Heart right ventricle (tissue), 16 donors: Measurements from ENCODE around the gene LYPD1. TPM values are rescaled to one million over a fixed set of nuclear protein-coding genes. Genes with fewer than 3 reads are reported as not detected.

ENCODE experiments used
- ATAC-seq, 8 donors: fragments of 200-7000 bp; cut with Tn5 transposase; one replicate each; pipeline ENCODE4 v1.9.1; 2020; ENCODE audit warnings: mild to moderate bottlenecking in 8 of 8, moderate library complexity in 8 of 8, moderate number of reproducible peaks in 1 of 8
- DNase-seq, 2 donors: peaks; one replicate each; pipeline ENCODE4 v3.0.0-alpha.2; 2020
- H3K27ac ChIP-seq, 10 donors: fragments of 200-600 bp; sonication (generic) in 2 of 10; one replicate each; pipeline versions ENCODE4 v1.5.0 to v1.8.0; 2020 to 2022; ENCODE audit warnings: mild to moderate bottlenecking in 3 of 10
- H3K27me3 ChIP-seq, 7 donors: fragments of 200-600 bp; one replicate each; pipeline ENCODE4 v1.8.0; 2021 to 2022; ENCODE audit warnings: mild to moderate bottlenecking in 2 of 7
- H3K36me3 ChIP-seq, 9 donors: fragments of 200-600 bp; sonication (generic) in 1 of 9; one replicate each; pipeline versions ENCODE4 v1.5.0 to v1.8.0; 2020 to 2022; ENCODE audit warnings: mild to moderate bottlenecking in 2 of 9
- H3K4me1 ChIP-seq, 9 donors: fragments of 200-600 bp; sonication (generic) in 1 of 9; one replicate each; pipeline versions ENCODE4 v1.5.0 to v1.8.0; 2020 to 2022; ENCODE audit warnings: mild to moderate bottlenecking in 4 of 9
- H3K4me3 ChIP-seq, 10 donors: fragments of 200-600 bp; sonication (generic) in 2 of 10; one replicate each; pipeline versions ENCODE4 v1.5.0 to v1.8.0; 2020 to 2022; ENCODE audit warnings: mild to moderate bottlenecking in 7 of 10, moderate library complexity in 2 of 10
- H3K9me3 ChIP-seq, 11 donors: fragments of 200-600 bp in 10 of 11; sonication (generic) in 2 of 11; one replicate each; pipeline versions ENCODE4 v1.5.0 to v1.8.0; 2013 to 2022; ENCODE audit warnings: mild to moderate bottlenecking in 2 of 11, control low read depth in 1 of 11, moderate library complexity in 1 of 11
- WGBS, 2 donors: extraction: QIAGEN DNeasy Blood & Tissue Kit; methylation state at CpG; one replicate each; pipeline ENCODE4 v1.1.7; 2013; ENCODE audit warnings: inconsistent platforms in 1 of 2; 5-methylcytosine and 5-hydroxymethylcytosine counted together
- intact Hi-C, 10 donors: fragments of 100-400 bp; cut with DNase I; formaldehyde crosslinking; loops; one replicate each; pipeline versions ENCODE4 v1.11.1 to v1.14.2; 2022
- polyA plus RNA-seq, 2 donors: library from polyadenylated mRNA; stranded (reverse); fragments of 200-250 nt; gene quantifications; one replicate each; pipeline ENCODE4 v1.2.3, GENCODE V29; 2013
- total RNA-seq, 10 donors: library from RNA; stranded (reverse); fragmentation: NEBNext Ultra II Directional in 3 of 10; extraction: Animal tissue kit (Norgen Biotek cat#: 25700) in 3 of 10; gene quantifications; one replicate each; pipeline versions ENCODE4 v1.2.1 to v1.2.4, GENCODE V29; 2021 to 2023
- TF ChIP-seq, protein P1 (sequence below), 9 donors: fragments of 200-600 bp; sonication (generic) in 2 of 9; IDR thresholded peaks; one replicate each; pipeline versions ENCODE4 v1.5.0 to v1.8.0; 2021 to 2022; ENCODE audit warnings: antibody characterized with exemption in 9 of 9, mild to moderate bottlenecking in 5 of 9, moderate library complexity in 1 of 9
- donor health status: Arrhythmogenic right ventricular cardiomyopathy.
- donor health status: ischemic (EF 13 %, LVEDD 7.1; RV severe dilation, severe dysfunction).
- donor health status: healthy with polysubstance abuse.
- donor health status: DM: no; HTN: yes; CAD: no.
- donor health status: DM: no; HTN: no; CAD: no.
- donor health status: ischemic (EF 25% LVEDD 6.9; RV normal size, moderate dysfunction).
- donor health status: ischemic (EF 25% LVEDD 5.7; RV mildly dilated, moderate dysfunction).
- donor health status: healthy.
- donor health status: DM: yes; HTN: yes; CAD: no.
- donor health status: Ischemic cardiomyopathy.
- donor health status: ischemic (EF 35%, LVEDD 5.7; RV mildly dilated, moderate dysfunction).
- donor health status: nonischemic (EF 11% LVEDD 7.7; RV severe dilation, severe dysfunction).
- donor health status: DM: yes; HTN: yes; CAD: no.
- donor health status: PGD.
- donor health status: ischemic (EF 29% LVEDD 5.4; RV normal size, mild dysfunction).
- donor health status: nonischemic (EF 23%, LVEDD 6.1; RV moderate dilation, normal function).

Gene LYPD1
- total and polyA plus RNA-seq, 12 donors, result 0.16 to 0.72 (median 0.42) TPM; not detected in 3

DNA sequence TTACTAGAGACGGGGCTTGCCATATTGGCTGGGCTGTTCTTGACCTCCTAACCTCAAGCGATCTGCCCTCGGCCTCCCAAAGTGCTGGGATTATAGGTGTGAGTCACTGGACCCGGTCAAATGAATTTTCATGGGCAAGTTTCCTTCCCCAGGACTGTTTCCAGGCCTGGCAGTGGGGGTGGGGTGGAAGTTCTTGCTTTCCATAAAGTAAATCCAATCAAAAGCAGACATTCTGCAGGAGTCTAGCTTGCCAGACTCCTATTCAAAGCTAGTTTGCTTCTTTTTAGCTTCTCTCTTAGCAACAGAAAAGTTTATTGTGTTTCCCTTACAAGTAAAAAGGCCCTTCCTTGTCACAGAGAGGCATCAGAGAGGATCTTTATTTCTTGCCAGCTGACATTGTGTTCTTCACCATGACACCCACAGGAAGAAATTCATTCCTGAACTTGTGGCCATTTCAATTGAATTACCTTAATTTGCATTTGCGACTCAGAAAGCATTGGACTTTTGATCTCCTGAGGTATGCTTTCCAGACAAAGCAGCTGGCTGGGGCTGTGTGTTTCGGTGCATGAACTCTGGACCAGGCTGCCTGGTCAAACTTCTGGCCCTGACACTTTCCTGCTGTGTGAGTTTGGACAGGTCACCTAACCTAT is 37.9 kb downstream of the LYPD1 start:
- 74 to 75% methylated on average over 6 of the region's 6 CpGs for WGBS, 2 donors

DNA sequence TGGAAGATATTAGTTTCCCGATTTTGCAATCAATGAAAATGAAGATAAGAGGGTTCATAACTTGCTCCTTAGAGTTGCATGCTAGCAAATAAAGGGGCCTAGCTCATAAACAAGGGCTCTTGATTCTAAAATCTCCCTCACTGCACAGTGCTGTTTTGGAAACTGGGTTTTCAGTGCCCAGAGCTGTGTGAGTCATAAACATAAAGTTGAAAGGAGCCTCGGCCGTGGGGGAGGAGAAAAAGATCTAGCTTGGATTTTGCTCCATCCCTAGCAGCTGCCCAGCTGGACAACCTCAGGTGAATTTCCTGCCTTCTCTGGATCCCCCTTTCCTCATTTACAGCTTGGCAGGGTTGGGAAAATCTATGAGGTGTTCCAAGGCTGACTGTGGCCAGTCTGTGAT is 42.5 kb downstream of the LYPD1 start:
- Histone ChIP-seq H3K4me1 (peaks cover 0 to 11% (median 0%) of the 10 kb centered on the region in 9 donors), H3K4me3 (no peak overlapping the region), H3K27me3 (peaks cover 0 to 4% (median 0%) of the 10 kb centered on the region in 7 donors), H3K9me3 (no peaks in the 10 kb centered on the region), H3K36me3 (no peaks in the 10 kb centered on the region), H3K27ac (no peak overlapping the region)
- WGBS, 2 donors, result 71 to 80% methylated on average over 3 of the region's 3 CpGs
- intact Hi-C loops, result no loop called here
- TF ChIP-seq, protein P1, sequence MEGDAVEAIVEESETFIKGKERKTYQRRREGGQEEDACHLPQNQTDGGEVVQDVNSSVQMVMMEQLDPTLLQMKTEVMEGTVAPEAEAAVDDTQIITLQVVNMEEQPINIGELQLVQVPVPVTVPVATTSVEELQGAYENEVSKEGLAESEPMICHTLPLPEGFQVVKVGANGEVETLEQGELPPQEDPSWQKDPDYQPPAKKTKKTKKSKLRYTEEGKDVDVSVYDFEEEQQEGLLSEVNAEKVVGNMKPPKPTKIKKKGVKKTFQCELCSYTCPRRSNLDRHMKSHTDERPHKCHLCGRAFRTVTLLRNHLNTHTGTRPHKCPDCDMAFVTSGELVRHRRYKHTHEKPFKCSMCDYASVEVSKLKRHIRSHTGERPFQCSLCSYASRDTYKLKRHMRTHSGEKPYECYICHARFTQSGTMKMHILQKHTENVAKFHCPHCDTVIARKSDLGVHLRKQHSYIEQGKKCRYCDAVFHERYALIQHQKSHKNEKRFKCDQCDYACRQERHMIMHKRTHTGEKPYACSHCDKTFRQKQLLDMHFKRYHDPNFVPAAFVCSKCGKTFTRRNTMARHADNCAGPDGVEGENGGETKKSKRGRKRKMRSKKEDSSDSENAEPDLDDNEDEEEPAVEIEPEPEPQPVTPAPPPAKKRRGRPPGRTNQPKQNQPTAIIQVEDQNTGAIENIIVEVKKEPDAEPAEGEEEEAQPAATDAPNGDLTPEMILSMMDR (IDR thresholded peaks at IDR 0.05), result no peak
- ATAC-seq (no peak), DNase-seq (no peak)

More for the DNA sequence above, 37.9 kb downstream of the LYPD1 start:
- ATAC-seq, result no peak
- DNase-seq, result no peak
- Histone ChIP-seq H3K9me3 (no peaks in the 10 kb centered on the region), H3K27ac (no peak overlapping the region), H3K27me3 (peaks cover 0 to 8% (median 0%) of the 10 kb centered on the region in 7 donors), H3K36me3 (no peaks in the 10 kb centered on the region), H3K4me3 (no peak overlapping the region), H3K4me1 (peaks cover 0 to 7% (median 0%) of the 10 kb centered on the region in 9 donors)
- intact Hi-C loops, result no loop called here
- TF ChIP-seq, protein P1 (IDR thresholded peaks at IDR 0.05), result no peak

DNA sequence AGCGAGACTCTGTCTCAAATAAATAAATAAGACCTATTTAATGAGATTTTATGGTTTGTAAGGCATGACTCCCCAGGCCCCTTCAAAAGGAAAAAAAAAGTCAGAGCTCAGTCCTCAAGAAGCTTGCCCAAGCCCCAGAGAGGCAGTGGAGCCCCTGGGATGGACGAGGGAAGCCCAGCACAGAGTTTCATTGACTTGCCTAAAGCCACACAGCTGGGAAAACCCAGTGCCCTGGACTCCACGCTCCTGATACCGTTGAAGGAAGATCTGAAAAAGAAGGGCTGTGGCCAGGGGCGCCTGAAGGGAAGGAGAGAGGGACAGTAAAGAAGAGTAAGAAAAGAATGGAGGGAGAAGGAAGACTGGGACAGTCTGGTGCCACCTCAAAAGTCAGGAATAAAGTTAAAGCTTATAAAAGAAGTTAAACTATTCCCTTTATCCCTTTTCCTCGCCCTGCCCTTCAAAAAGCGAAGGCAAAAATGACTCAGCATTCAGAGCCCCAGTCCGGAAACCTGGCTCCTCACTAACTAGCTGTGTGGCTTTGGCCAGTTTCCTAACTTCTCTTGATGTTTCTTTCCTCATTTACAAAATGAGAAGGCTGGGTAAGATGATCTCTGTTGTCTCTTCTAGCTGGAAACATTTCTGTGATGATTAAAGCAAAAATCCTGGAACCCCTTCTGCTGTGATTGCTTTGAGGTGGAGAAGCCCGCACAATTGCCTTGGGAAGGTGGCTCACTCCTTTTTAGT is 46.7 kb downstream of the LYPD1 start:
- intact Hi-C loops, result no loop called here
- TF ChIP-seq, protein P1 (IDR thresholded peaks at IDR 0.05), result no peak
- no peak overlapping the region for H3K4me3 ChIP-seq
- H3K27ac ChIP-seq, result no peak overlapping the region
- no peaks in the 10 kb centered on the region for H3K36me3 ChIP-seq
- 68 to 83% methylated on average over 9 of the region's 9 CpGs for WGBS, 2 donors
- ATAC-seq, result no peak
- peaks cover 0 to 11% (median 0%) of the 10 kb centered on the region in 9 donors for H3K4me1 ChIP-seq
- H3K27me3 ChIP-seq, result peaks cover 0 to 10% (median 0%) of the 10 kb centered on the region in 7 donors
- H3K9me3 ChIP-seq, result no peaks in the 10 kb centered on the region
- no peak for DNase-seq

DNA sequence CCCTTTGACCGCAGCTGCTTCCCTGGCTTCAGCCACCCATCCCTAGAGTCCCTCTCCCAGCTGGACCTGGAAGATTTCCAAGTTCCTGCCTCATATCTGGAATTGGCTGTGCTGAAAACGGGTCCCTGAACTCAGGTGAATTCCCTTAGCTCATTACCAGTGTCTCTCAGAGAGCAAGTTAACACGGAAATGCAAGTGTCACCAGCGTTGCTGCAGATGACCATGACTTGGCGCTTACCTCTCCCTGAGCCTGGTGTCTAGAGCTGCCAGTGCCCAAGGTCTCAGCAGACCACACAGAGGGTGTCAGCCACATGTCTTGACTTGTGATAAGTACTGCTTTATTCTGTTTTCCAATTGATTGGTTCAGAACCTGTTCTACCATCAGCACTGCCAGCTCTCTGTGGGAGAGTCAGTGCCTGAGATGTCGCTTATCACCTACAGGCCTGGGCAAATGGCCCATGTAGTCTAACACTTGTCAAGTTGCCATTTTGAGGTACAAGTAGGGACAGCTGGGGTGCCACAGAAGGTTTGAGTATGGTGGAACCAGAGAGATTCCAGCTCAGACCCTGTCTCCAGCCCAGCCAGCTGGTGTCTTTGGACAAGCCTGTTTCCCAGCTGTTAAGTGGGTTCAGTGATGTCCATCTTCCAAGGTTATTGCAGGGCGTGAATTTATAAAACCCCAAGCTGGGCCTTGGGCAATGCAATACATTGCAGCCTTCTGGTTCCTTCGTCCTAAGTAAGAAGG is 48.7 kb downstream of the LYPD1 start:
- H3K9me3 ChIP-seq, result no peaks in the 10 kb centered on the region
- DNase-seq (no peak), ATAC-seq (peak in 5 of 8 donors; percentile 56 to 83 (median 72))
- H3K36me3 ChIP-seq, result no peaks in the 10 kb centered on the region
- H3K4me3 ChIP-seq, result no peak overlapping the region
- TF ChIP-seq, protein P1 (IDR thresholded peaks at IDR 0.05), result no peak
- WGBS, 2 donors, result 45 to 46% methylated on average over 8 of the region's 8 CpGs
- peaks cover 0 to 6% (median 0%) of the 10 kb centered on the region in 7 donors for H3K27me3 ChIP-seq
- no peak overlapping the region for H3K27ac ChIP-seq
- peaks cover 0 to 11% (median 0%) of the 10 kb centered on the region in 9 donors for H3K4me1 ChIP-seq
- intact Hi-C loops, result no loop called here
